Measurements from ENCODE around the gene ITPK1.

GRCh38 chr14:93056166-93056839 lies 59.4 kb downstream of the ITPK1 start:
- no peak for TF ChIP-seq CTCF (conservative IDR thresholded peaks at IDR 0.05; ENCODE audit: low read length)
- TF ChIP-seq EZH2phosphoT487 (IDR thresholded peaks at IDR 0.05; ENCODE audit: borderline replicate concordance, low read depth, low read length), result no peak

All from OCI-LY7 (cell line).